ENCODE results near the gene TENM3. TPM values are rescaled to one million over a fixed set of nuclear protein-coding genes. Genes with fewer than 3 reads are reported as not detected.

TENM3 gene
- total RNA-seq, 1 donor, result 14.0 TPM

DNA sequence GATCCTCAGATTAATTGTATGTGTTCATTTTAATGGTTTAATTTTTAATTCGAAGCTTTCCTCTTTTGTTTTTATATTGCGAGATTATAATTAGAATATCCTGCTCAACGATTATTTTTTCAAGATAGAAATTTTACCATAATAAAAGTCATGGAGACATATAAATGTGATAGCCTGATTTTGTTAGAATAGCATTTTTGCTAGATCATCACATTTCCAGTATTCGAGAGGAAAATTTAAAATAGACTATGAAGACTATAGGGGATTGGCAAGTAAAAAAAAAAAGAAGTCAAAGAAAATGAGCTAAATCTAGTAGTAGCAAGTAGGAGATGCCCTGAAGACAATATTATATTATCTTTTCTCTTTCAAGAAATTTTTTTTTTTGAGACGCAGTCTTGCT, 60.6 kb downstream of the TENM3 start:
- DNase-seq (ENCODE audit: low read depth), result no peak
- TF ChIP-seq, protein P1, sequence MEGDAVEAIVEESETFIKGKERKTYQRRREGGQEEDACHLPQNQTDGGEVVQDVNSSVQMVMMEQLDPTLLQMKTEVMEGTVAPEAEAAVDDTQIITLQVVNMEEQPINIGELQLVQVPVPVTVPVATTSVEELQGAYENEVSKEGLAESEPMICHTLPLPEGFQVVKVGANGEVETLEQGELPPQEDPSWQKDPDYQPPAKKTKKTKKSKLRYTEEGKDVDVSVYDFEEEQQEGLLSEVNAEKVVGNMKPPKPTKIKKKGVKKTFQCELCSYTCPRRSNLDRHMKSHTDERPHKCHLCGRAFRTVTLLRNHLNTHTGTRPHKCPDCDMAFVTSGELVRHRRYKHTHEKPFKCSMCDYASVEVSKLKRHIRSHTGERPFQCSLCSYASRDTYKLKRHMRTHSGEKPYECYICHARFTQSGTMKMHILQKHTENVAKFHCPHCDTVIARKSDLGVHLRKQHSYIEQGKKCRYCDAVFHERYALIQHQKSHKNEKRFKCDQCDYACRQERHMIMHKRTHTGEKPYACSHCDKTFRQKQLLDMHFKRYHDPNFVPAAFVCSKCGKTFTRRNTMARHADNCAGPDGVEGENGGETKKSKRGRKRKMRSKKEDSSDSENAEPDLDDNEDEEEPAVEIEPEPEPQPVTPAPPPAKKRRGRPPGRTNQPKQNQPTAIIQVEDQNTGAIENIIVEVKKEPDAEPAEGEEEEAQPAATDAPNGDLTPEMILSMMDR (IDR thresholded peaks at IDR 0.05; ENCODE audit: insufficient read depth, low read length), result no peak
- H3K4me3 ChIP-seq (ENCODE audit: low read depth, low read length), result no peak overlapping the region

DNA sequence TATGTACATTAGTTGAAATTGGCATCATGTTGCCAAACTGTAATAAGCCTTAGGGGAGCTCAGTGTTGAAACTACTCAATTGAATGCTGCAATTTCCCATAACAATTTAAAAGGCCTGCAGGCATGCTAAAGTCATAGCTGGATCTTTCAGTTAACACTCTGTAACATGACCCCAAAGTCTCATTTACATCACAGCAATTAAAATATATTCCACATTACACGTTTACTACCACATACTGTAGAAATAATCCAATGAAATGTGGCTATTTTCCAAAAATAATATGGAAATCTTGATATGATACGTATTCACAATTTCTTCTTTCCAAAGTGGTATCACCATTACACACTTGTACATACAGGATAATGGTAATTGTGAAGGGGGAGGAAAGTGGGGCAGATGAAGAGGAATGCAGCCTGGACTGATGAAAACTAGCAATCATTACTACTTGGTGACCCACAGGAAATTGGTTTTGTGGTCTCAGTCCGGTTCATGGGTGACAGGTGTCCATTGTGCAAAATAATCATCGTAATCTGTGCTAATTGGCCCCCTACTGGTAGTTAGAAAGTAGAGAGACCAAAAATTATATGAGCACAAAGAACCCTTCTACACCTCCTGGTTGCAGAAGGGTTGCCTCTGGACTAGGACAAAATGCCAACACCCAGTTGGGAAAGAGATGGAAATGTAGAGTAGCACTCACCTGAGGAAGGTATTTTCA, 63.7 kb downstream of the TENM3 start:
- DNase-seq (ENCODE audit: low read depth), result no peak
- no peak overlapping the region for H3K4me3 ChIP-seq (ENCODE audit: low read depth, low read length)
- TF ChIP-seq, protein P1 (IDR thresholded peaks at IDR 0.05; ENCODE audit: insufficient read depth, low read length), result no peak

DNA sequence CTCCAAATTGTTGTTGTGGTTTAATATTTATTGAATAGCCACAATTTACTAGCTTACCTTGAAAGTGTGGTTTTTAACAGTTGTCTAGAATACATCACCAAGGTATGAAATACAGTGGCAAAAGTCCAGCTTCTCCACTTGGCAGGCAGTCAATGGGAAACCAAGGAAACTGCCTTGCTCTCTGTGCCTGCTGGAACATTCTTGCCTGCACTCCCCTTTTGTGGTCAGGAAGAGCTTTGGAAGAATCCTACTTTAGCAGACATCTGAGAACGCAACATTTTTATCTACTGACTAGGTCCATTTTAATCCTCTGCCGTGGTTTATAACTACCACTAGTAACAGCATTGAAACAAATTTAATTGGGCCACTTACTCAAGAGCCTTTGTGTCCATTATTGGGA, 64.5 kb downstream of the TENM3 start:
- peak; percentile 63 for DNase-seq (ENCODE audit: low read depth)
- TF ChIP-seq, protein P1 (IDR thresholded peaks at IDR 0.05; ENCODE audit: insufficient read depth, low read length), result no peak
- H3K4me3 ChIP-seq (ENCODE audit: low read depth, low read length), result no peak overlapping the region

DNA sequence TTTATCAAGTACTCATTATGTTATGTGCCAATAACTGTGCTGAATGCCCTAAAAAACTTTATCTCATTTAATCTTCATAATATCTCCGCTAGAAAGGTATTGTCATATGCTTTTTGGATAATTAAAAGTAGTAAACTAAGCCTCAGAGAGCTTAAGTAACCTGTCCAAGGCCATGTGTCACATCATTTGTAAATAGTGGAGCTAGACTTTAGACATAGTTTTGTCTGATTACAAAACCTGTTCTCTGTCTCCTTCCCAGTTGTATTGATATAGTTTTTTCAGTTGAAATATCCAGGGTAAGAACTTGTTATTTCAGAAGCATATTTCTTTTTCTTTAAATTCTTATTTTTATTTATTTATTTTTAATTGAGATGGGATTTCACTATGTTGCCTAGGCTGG, 66.7 kb downstream of the TENM3 start:
- H3K4me3 ChIP-seq (ENCODE audit: low read depth, low read length), result no peak overlapping the region
- TF ChIP-seq, protein P1 (IDR thresholded peaks at IDR 0.05; ENCODE audit: insufficient read depth, low read length), result no peak

DNA sequence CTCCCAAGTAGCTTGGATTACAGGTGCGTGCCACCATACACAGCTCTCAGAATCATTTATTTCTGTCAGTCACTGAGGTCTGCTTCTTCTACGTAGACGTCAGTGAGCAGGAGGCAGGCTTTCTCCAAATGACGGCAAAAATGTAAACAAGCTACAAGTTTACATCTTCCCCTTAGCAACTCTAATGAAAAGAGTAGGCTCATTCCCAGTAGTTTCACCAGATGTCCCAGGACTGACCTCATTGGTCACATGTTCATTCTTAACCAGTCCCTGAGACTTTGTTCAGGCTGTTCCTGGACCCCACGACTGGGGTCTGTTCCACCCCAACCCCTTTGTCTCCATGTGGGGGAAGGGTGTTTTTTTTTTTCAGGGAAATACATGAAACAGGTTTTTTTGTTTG, 67.1 kb downstream of the TENM3 start:
- no peak for DNase-seq (ENCODE audit: low read depth)
- no peak overlapping the region for H3K4me3 ChIP-seq (ENCODE audit: low read depth, low read length)
- TF ChIP-seq, protein P1 (IDR thresholded peaks at IDR 0.05; ENCODE audit: insufficient read depth, low read length), result no peak

More for the DNA sequence above, 66.7 kb downstream of the TENM3 start:
- no peak for DNase-seq (ENCODE audit: low read depth)

DNA sequence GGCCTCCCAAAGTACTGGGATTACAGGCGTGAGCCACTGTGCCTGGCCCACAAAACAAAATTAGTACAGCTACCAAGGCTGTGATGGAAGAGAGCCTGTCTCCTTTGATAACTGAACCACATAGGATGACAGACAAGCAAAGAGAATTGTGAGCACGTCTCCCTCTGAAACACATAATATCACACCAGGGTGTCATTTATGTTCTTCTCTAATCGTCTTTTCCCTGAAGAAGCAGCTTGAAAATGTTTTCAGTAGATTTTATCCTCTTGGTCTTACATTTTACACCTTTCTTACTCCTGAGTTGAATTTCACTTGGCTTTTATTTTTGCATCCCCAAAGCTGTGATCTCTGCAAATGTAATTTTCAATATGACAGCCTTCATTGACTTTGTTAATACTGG, 67.8 kb downstream of the TENM3 start:
- DNase-seq (ENCODE audit: low read depth), result no peak
- TF ChIP-seq, protein P1 (IDR thresholded peaks at IDR 0.05; ENCODE audit: insufficient read depth, low read length), result no peak
- no peak overlapping the region for H3K4me3 ChIP-seq (ENCODE audit: low read depth, low read length)

DNA sequence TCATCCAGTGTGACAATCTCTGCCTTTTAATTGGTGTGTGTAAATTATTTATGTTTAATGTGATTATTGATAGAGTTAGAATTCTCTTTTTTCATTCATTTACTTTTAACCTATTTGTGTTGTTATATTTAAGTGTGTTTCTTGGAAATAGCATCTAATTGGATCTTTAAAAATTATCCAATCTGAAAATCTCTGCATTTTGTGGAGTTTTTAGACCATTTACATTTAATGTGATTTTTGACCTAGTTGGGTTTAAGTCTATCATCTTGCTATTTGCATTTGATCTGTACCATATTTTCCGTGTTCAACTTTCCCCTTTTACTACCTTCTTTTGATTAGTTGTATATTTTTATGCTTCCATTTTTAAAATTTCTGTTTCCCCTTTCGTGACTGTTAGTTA, 71.3 kb downstream of the TENM3 start:
- no peak overlapping the region for H3K4me3 ChIP-seq (ENCODE audit: low read depth, low read length)
- no peak for DNase-seq (ENCODE audit: low read depth)
- TF ChIP-seq, protein P1 (IDR thresholded peaks at IDR 0.05; ENCODE audit: insufficient read depth, low read length), result no peak

All from fibroblast of the aortic adventitia (primary cell).